Naive thymus-derived CD4-positive, alpha-beta T cell (primary cell): ENCODE data around the gene SPECC1. TPM values are rescaled to one million over a fixed set of nuclear protein-coding genes. Genes with fewer than 3 reads are reported as not detected.

Source experiments
- ATAC-seq: fragments of 150-1000 bp; cut with Tn5 transposase; 2 replicates; pipeline ENCODE4 v1.10.0; 2021; ENCODE audit warnings: mild to moderate bottlenecking, moderate library complexity
- CTCF ChIA-PET: fragments of 350-600 bp; sonication (Branson Sonifier 250); formaldehyde crosslinking; loops from one replicate; lab custom pipeline; 2021; ENCODE audit warnings: antibody characterized with exemption; lab: Charles Lee
- POLR2A ChIA-PET: fragments of 350-600 bp; sonication (Branson Sonifier 250); formaldehyde crosslinking; loops from one replicate; lab custom pipeline; 2021; ENCODE audit warnings: antibody characterized with exemption, inconsistent platforms; lab: Charles Lee
- DNase-seq, 9 donors: peaks; one replicate each; pipeline versions ENCODE4 v3.0.0 to v3.0.0-alpha.2; 2020 to 2022; ENCODE audit warnings: mixed read lengths in 1 of 9
- H3K27ac ChIP-seq: one replicate; pipeline ENCODE4 v1.7.0; 2013; ENCODE audit warnings: mild to moderate bottlenecking, low read depth, low read length, moderate library complexity
- H3K27me3 ChIP-seq, 2 donors: one replicate each; pipeline ENCODE4 v1.7.0; 2013; ENCODE audit warnings: low read length in 2 of 2, mild to moderate bottlenecking in 2 of 2, moderate library complexity in 2 of 2; ENCODE audit not compliant: control insufficient read depth in 2 of 2, insufficient read depth in 2 of 2
- H3K36me3 ChIP-seq, 3 experiments: 1 replicate in 2 of 3; 2 replicates in 1 of 3; pipeline ENCODE4 v1.7.0; 2013; ENCODE audit warnings: low read length in 3 of 3, mild to moderate bottlenecking in 3 of 3, moderate library complexity in 1 of 3; ENCODE audit not compliant: insufficient read depth in 3 of 3, control insufficient read depth in 2 of 3
- H3K4me1 ChIP-seq, 2 donors: one replicate each; pipeline ENCODE4 v1.7.0; 2013; ENCODE audit warnings: low read length in 2 of 2, mild to moderate bottlenecking in 2 of 2, moderate library complexity in 1 of 2; ENCODE audit not compliant: control insufficient read depth in 2 of 2, insufficient read depth in 2 of 2
- H3K4me3 ChIP-seq: 2 replicates; pipeline ENCODE4 v1.7.0; 2013; ENCODE audit warnings: mild to moderate bottlenecking, low read length
- H3K9me3 ChIP-seq, 3 experiments: 1 replicate in 2 of 3; 2 replicates in 1 of 3; pipeline ENCODE4 v1.7.0; 2013; ENCODE audit warnings: low read length in 3 of 3; ENCODE audit not compliant: control insufficient read depth in 2 of 3
- H3K27ac Mint-ChIP-seq, 9 donors: one replicate each; pipeline ENCODE4 v1.8.0; 2020 to 2022; ENCODE audit warnings: mixed read lengths in 9 of 9, mild to moderate bottlenecking in 8 of 9, moderate library complexity in 5 of 9, inconsistent platforms in 2 of 9
- H3K27me3 Mint-ChIP-seq, 5 donors: one replicate each; pipeline ENCODE4 v1.8.0; 2021 to 2022; ENCODE audit warnings: mixed read lengths in 5 of 5, mild to moderate bottlenecking in 1 of 5
- H3K36me3 Mint-ChIP-seq, 5 donors: one replicate each; pipeline ENCODE4 v1.8.0; 2020 to 2022; ENCODE audit warnings: mixed read lengths in 5 of 5, mild to moderate bottlenecking in 3 of 5, inconsistent platforms in 1 of 5
- H3K4me1 Mint-ChIP-seq, 7 donors: one replicate each; pipeline ENCODE4 v1.8.0; 2020 to 2022; ENCODE audit warnings: mixed read lengths in 7 of 7, mild to moderate bottlenecking in 3 of 7, inconsistent platforms in 1 of 7
- H3K4me3 Mint-ChIP-seq, 10 donors: one replicate each; pipeline ENCODE4 v1.8.0; 2020 to 2022; ENCODE audit warnings: mild to moderate bottlenecking in 10 of 10, mixed read lengths in 10 of 10, moderate library complexity in 6 of 10, inconsistent platforms in 2 of 10
- H3K9me3 Mint-ChIP-seq, 11 donors: one replicate each; pipeline ENCODE4 v1.8.0; 2020 to 2022; ENCODE audit warnings: mixed read lengths in 11 of 11, mild to moderate bottlenecking in 4 of 11, inconsistent platforms in 1 of 11, moderate library complexity in 1 of 11
- intact Hi-C, 2 donors: fragments of 100-400 bp; cut with micrococcal nuclease; formaldehyde crosslinking; loops; one replicate each; pipeline ENCODE4 v1.15.1; 2023
- polyA plus RNA-seq, 2 donors: library from polyadenylated mRNA; unstranded; fragments of 300-500 nt; fragmentation: Illumina TruSeq; gene quantifications; one replicate each; pipeline ENCODE4 v1.2.3, GENCODE V29; 2021
- total RNA-seq, 6 experiments: library from RNA in 5 of 6; stranded (reverse) in 5 of 6; gene quantifications; 1 replicate in 5 of 6; 2 replicates in 1 of 6; pipeline ENCODE4 v1.2.3 and lab custom pipeline; 2021 to 2026

Gene SPECC1
- total and polyA plus RNA-seq, 7 experiments from 2014 or later = 1.2 to 37.5 (median 4.7) TPM

DNA sequence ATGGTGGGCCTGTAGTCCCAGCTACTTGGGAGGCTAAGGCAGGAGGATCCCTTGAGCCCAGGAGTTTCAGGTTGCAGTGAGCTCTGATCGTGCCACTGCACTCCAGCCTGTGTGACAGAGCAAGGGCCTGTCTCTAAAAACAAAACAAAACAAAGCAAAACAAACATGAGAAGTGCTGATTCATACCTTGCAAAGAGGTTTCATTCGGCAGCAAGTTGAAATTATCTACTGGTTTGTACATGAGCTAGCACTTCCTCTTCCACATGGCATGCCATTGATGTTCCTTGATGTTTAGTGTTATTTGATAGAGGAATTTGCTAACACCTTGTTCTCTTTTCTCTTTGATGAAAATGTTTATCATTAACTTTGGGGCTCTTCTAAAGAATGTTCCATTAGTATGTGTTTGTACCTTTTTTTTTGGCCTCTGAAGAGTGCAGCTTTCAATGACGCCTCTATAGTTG, 50.6 kb downstream of the SPECC1 start:
- Histone ChIP-seq H3K36me3 (no peaks in the 10 kb centered on the region), H3K27me3 (no peaks in the 10 kb centered on the region), H3K27ac (no peak overlapping the region), H3K4me3 (no peak overlapping the region), H3K4me1 (no peaks in the 10 kb centered on the region), H3K9me3 (no peaks in the 10 kb centered on the region)
- no peak overlapping the region for H3K4me3 Mint-ChIP-seq
- peaks cover 0 to 7% (median 4%) of the 10 kb centered on the region in 5 donors for H3K27me3 Mint-ChIP-seq
- H3K27ac Mint-ChIP-seq = no peak overlapping the region
- ChIA-PET POLR2A (no interaction called here), CTCF (no interaction called here)
- no peaks in the 10 kb centered on the region for H3K9me3 Mint-ChIP-seq
- no peaks in the 10 kb centered on the region for H3K36me3 Mint-ChIP-seq
- peaks cover 0 to 7% (median 0%) of the 10 kb centered on the region in 7 donors for H3K4me1 Mint-ChIP-seq
- no peak for DNase-seq
- peak; percentile 46 for ATAC-seq
- intact Hi-C loops = no loop called here

GRCh38 chr17:20063665-20064648, 54.8 kb downstream of the SPECC1 start:
- no peaks in the 10 kb centered on the region for H3K9me3 ChIP-seq
- no peaks in the 10 kb centered on the region for H3K36me3 Mint-ChIP-seq
- no peak overlapping the region for H3K4me3 Mint-ChIP-seq
- no peaks in the 10 kb centered on the region for H3K36me3 ChIP-seq
- intact Hi-C loops = no loop called here
- H3K4me1 Mint-ChIP-seq = peaks cover 0 to 7% (median 0%) of the 10 kb centered on the region in 7 donors
- ChIA-PET POLR2A (interaction anchor here (0.6 kb wide), 1 partner anchor 54 kb away, joined by 3 read pairs; no protein-coding TSS in a partner anchor), CTCF (no interaction called here)
- no peaks in the 10 kb centered on the region for H3K4me1 ChIP-seq
- H3K27me3 ChIP-seq = no peaks in the 10 kb centered on the region
- no peak overlapping the region for H3K27ac Mint-ChIP-seq
- no peaks in the 10 kb centered on the region for H3K9me3 Mint-ChIP-seq
- DNase-seq = no peak
- H3K27me3 Mint-ChIP-seq = peaks cover 0 to 4% (median 0%) of the 10 kb centered on the region in 5 donors
- peak; percentile 75 for ATAC-seq
- H3K27ac ChIP-seq = no peak overlapping the region
- H3K4me3 ChIP-seq = no peak overlapping the region

DNA sequence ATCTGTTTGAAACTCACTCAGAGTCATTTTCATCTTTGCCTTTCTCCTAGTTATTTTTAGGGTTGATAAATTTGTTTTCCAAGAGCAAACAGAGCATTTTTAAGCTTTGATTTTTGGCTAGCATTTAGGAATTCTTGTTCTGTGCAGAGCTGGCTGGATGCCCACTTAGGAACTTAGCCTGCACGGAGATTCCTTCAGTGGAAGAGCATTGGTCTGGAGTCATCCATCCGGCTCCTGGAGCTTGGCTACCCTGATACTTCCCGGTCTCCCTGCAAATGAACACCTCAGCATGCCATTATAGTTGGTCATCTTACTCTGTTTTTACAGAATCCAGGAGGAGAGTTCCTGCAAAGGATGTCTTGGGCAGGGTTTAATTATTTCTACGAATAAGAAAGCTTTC, 57.1 kb downstream of the SPECC1 start:
- ATAC-seq (no peak), DNase-seq (no peak)
- H3K36me3 ChIP-seq = no peaks in the 10 kb centered on the region
- H3K27ac Mint-ChIP-seq = no peak overlapping the region
- intact Hi-C loops = no loop called here
- H3K9me3 ChIP-seq = no peaks in the 10 kb centered on the region
- H3K27me3 Mint-ChIP-seq = peaks cover 0 to 12% (median 0%) of the 10 kb centered on the region in 5 donors
- H3K9me3 Mint-ChIP-seq = no peaks in the 10 kb centered on the region
- POLR2A ChIA-PET = no interaction called here
- H3K27ac ChIP-seq = no peak overlapping the region
- H3K4me1 Mint-ChIP-seq = peaks cover 0 to 2% (median 0%) of the 10 kb centered on the region in 7 donors
- no peaks in the 10 kb centered on the region for H3K36me3 Mint-ChIP-seq
- H3K4me1 ChIP-seq = no peaks in the 10 kb centered on the region
- H3K27me3 ChIP-seq = no peaks in the 10 kb centered on the region
- CTCF ChIA-PET = no interaction called here
- H3K4me3 ChIP-seq = no peak overlapping the region
- H3K4me3 Mint-ChIP-seq = no peak overlapping the region

DNA sequence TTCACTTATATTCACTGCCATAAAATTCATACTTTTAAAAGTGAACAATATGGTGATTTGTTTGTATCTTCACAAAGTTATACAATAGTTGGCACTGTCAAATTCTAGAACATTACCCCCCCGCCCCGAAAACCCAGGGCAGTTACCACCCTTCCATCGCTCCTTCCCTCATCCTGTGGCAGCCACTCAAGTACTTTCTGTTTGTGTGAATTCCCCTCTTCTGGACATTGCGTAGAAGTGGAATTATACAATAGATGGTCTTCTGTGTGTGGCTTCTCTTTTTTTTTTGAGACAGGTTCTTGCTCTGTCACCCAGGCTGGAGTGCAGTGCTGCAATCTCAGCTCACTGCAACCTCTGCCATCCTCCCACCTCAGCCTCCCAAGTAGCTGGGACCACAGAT, 58.6 kb downstream of the SPECC1 start:
- peaks cover 0 to 12% (median 0%) of the 10 kb centered on the region in 5 donors for H3K27me3 Mint-ChIP-seq
- H3K4me1 Mint-ChIP-seq = peaks cover 0 to 2% (median 1%) of the 10 kb centered on the region in 7 donors
- ChIA-PET CTCF (no interaction called here), POLR2A (no interaction called here)
- intact Hi-C loops = no loop called here
- H3K9me3 ChIP-seq = no peaks in the 10 kb centered on the region
- DNase-seq = no peak
- no peak overlapping the region for H3K4me3 ChIP-seq
- no peaks in the 10 kb centered on the region for H3K9me3 Mint-ChIP-seq
- H3K36me3 Mint-ChIP-seq = no peaks in the 10 kb centered on the region
- no peak overlapping the region for H3K27ac ChIP-seq
- H3K4me1 ChIP-seq = peaks cover 0 to 1% of the 10 kb centered on the region in 2 donors
- no peak overlapping the region for H3K4me3 Mint-ChIP-seq
- no peak for ATAC-seq
- no peaks in the 10 kb centered on the region for H3K36me3 ChIP-seq
- H3K27ac Mint-ChIP-seq = no peak overlapping the region
- no peaks in the 10 kb centered on the region for H3K27me3 ChIP-seq

DNA sequence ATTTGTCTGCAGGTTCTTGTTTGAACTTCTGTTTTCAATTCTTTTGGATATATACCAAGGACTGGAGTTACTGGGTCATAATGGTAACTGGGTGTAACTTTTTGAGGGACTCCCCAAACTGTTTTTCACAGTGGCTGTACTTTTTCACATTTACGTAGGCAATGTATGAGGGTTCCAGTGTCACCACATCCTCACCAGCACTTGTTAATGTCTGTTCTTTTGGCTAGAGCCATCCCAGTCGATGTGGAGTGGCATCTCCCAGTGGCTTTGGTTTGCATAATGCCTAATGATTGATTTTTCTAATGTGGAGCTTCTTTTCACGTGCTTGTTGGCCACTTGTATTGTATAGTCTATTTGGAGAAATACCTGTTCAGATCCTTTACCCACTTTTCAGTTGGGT, 59.3 kb downstream of the SPECC1 start:
- H3K4me3 ChIP-seq = no peak overlapping the region
- H3K27ac Mint-ChIP-seq = no peak overlapping the region
- H3K4me3 Mint-ChIP-seq = no peak overlapping the region
- ATAC-seq (no peak), DNase-seq (no peak)
- intact Hi-C loops = no loop called here
- H3K9me3 ChIP-seq = no peaks in the 10 kb centered on the region
- peaks cover 6 to 7% of the 10 kb centered on the region in 2 donors for H3K4me1 ChIP-seq
- H3K4me1 Mint-ChIP-seq = peaks cover 5 to 10% (median 8%) of the 10 kb centered on the region in 7 donors
- H3K36me3 Mint-ChIP-seq = no peaks in the 10 kb centered on the region
- peaks cover 0 to 1% (median 0%) of the 10 kb centered on the region in 11 donors for H3K9me3 Mint-ChIP-seq
- no peaks in the 10 kb centered on the region for H3K27me3 ChIP-seq
- H3K27ac ChIP-seq = no peak overlapping the region
- POLR2A ChIA-PET = no interaction called here
- peaks cover 0 to 12% (median 3%) of the 10 kb centered on the region in 5 donors for H3K27me3 Mint-ChIP-seq
- CTCF ChIA-PET = no interaction called here
- no peaks in the 10 kb centered on the region for H3K36me3 ChIP-seq

GRCh38 chr17:20071824-20072691, 62.9 kb downstream of the SPECC1 start:
- Mint-ChIP-seq H3K4me1 (peaks cover 16 to 24% (median 19%) of the 10 kb centered on the region in 7 donors), H3K27ac (no peak overlapping the region), H3K9me3 (peaks cover 0 to 1% (median 0%) of the 10 kb centered on the region in 11 donors), H3K4me3 (no peak overlapping the region), H3K36me3 (no peaks in the 10 kb centered on the region), H3K27me3 (peaks cover 4 to 12% (median 6%) of the 10 kb centered on the region in 5 donors)
- no peaks in the 10 kb centered on the region for H3K36me3 ChIP-seq
- H3K4me1 ChIP-seq = peaks cover 12 to 24% of the 10 kb centered on the region in 2 donors
- POLR2A ChIA-PET = no interaction called here
- H3K4me3 ChIP-seq = no peak overlapping the region
- intact Hi-C loops = no loop called here
- DNase-seq (no peak), ATAC-seq (no peak)
- H3K27me3 ChIP-seq = no peaks in the 10 kb centered on the region
- H3K9me3 ChIP-seq = no peaks in the 10 kb centered on the region
- H3K27ac ChIP-seq = no peak overlapping the region
- CTCF ChIA-PET = no interaction called here
